Urinary bladder (tissue), 4 donors: ENCODE measurements around the gene HNRNPU. TPM values are rescaled to one million over a fixed set of nuclear protein-coding genes. Genes with fewer than 3 reads are reported as not detected.

Source experiments
- DNase-seq: peaks from one replicate; pipeline ENCODE4 v3.0.0-alpha.2; 2015; ENCODE audit errors: extremely low spot score
- H3K27ac ChIP-seq: one replicate; pipeline ENCODE4 v1.5.1; 2013; ENCODE audit warnings: low read depth, mild to moderate bottlenecking, moderate library complexity
- H3K36me3 ChIP-seq: one replicate; pipeline ENCODE4 v1.6.1; 2013; ENCODE audit warnings: mild to moderate bottlenecking, moderate library complexity; ENCODE audit not compliant: insufficient read depth
- H3K4me1 ChIP-seq: one replicate; pipeline ENCODE4 v1.6.1; 2013; ENCODE audit warnings: mild to moderate bottlenecking, moderate library complexity; ENCODE audit not compliant: insufficient read depth
- H3K4me3 ChIP-seq: one replicate; pipeline ENCODE4 v1.5.1; 2013; ENCODE audit warnings: low read depth, low read length
- WGBS: extraction: QIAGEN DNeasy Blood & Tissue Kit; methylation state at CpG from one replicate; pipeline ENCODE4 v1.1.7; 2013; 5-methylcytosine and 5-hydroxymethylcytosine counted together
- polyA plus RNA-seq: library from polyadenylated mRNA; stranded (reverse); fragments of 200-250 nt; gene quantifications from one replicate; pipeline ENCODE4 v1.2.3, GENCODE V29; 2013
- total RNA-seq: library from RNA; depleted of rRNA; stranded (reverse); fragments of >200 nt; gene quantifications from one replicate; pipeline ENCODE4 v1.2.3, GENCODE V29; 2014
- donor health status: healthy with polysubstance abuse.
- donor health status: healthy.

The HNRNPU gene
- total and polyA plus RNA-seq, 2 donors = 200 to 440 TPM

DNA sequence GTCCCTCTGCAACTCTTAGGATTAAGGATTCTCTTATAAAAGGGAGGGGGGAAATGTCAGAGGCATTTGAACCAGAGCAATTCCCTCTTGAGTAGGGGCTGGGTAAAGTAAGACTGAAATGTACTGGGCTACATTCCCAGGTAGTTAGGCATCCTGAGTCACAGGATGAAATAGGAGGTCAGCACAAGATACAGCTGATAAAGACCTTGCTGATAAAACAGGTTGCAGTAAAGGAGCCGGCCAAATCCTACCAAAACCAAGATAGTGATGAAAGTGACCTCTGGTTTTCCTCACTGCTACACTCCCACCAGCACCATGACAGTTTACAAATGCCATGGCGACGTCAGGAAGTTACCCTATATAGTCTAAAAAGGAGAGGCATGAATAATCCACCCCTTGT, 43.2 kb downstream of the HNRNPU start:
- Histone ChIP-seq H3K27ac (no peak overlapping the region), H3K4me3 (no peak overlapping the region), H3K36me3 (no peaks in the 10 kb centered on the region), H3K4me1 (no peaks in the 10 kb centered on the region)
- 48% methylated on average over 3 of the region's 3 CpGs for WGBS
- DNase-seq = no peak

DNA sequence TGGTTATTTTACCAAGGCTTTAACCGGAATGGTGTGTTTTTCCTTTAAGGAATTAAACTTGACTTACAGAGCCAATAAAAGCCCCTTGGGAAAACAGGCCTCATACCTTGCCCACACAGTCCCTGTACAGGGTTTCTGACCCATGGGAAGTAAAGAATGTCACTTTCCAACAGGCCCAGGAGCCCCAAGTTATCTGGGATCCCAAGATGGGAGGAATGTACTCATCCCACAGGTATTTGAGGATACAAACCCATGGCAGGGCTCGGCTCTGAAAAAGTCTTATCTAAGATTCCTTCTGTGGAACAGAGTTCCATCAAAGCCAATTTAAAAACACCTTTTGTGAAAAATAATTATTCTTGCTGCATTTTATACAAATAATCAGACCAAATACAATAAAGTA, 44.2 kb downstream of the HNRNPU start:
- 79% methylated on average over 2 of the region's 2 CpGs for WGBS
- no peak for DNase-seq
- no peaks in the 10 kb centered on the region for H3K4me1 ChIP-seq
- H3K27ac ChIP-seq = no peak overlapping the region
- no peak overlapping the region for H3K4me3 ChIP-seq
- no peaks in the 10 kb centered on the region for H3K36me3 ChIP-seq

DNA sequence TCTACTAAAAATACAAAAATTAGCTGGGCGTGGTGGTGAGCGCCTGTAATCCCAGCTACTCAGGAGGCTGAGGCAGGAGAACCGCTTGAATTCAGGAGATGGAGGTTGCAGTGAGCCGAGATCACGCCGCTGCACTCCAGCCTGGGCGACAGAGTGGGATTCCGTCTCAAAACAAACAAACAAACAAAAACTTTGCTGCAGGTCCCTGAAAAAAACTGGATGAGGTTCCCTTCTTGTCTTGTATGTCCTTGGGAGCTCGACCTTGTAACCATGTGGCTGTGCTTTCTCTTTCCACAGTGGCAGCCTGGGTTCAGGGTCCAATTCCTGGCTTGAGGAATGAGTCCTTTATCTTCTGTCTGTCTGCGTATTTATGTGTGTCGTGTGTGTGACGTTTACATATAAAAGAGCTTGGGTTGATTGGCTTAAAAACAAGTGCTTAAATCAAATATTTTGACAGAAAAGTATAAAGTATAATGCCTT, 46.9 kb downstream of the HNRNPU start:
- Histone ChIP-seq H3K27ac (no peak overlapping the region), H3K4me3 (no peak overlapping the region), H3K4me1 (no peaks in the 10 kb centered on the region), H3K36me3 (no peaks in the 10 kb centered on the region)
- 77% methylated on average over 12 of the region's 12 CpGs for WGBS
- DNase-seq = no peak

DNA sequence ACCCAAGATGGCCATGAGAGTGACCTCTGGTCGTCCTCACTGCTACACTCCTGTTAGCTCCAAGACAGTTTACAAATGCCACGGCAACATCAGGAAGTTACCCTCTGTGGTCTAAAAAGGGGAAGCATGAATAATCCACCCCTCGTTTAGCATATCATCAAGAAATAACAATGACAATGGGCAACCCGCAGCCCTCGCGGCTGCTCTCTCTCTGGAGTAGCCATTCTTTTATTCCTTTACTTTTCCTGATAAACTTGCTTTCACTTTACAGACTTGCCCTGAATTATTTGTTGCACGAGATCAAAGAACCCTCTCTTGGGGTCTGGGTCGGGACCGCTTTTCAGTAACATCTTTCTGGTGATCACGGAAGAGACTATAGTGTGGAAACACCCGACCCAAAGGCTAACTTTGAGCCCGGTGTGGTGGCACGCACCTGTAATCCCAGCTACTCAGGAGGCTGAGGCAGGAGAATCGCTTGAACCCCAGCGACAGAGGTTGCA, 48.7 kb downstream of the HNRNPU start:
- WGBS = 44% methylated on average over 15 of the region's 15 CpGs
- Histone ChIP-seq H3K4me3 (no peak overlapping the region), H3K4me1 (no peaks in the 10 kb centered on the region), H3K27ac (no peak overlapping the region), H3K36me3 (no peaks in the 10 kb centered on the region)
- DNase-seq = no peak

DNA sequence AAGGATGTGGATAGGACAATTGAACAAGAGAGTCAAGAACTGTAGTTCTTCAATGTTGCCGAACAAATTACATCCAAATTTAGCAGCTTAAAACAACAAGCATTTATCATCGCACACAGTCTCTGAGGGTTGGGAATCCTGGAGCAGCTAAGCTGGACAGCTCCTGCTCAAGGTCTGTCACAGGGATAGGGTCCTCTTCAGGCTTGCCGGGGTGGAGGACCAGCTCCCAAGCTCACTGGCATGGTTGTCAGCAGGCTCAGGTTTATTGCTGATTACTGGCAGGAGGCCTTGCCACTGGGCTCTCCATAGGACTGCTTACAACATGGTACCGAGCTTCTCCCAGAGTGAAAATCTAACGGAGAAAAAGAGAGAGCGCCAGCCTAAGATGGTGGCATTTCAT, 51.0 kb downstream of the HNRNPU start:
- no peak for DNase-seq
- H3K4me1 ChIP-seq = no peaks in the 10 kb centered on the region
- 78% methylated on average over 6 of the region's 6 CpGs for WGBS
- no peaks in the 10 kb centered on the region for H3K36me3 ChIP-seq
- H3K27ac ChIP-seq = no peak overlapping the region
- no peak overlapping the region for H3K4me3 ChIP-seq

DNA sequence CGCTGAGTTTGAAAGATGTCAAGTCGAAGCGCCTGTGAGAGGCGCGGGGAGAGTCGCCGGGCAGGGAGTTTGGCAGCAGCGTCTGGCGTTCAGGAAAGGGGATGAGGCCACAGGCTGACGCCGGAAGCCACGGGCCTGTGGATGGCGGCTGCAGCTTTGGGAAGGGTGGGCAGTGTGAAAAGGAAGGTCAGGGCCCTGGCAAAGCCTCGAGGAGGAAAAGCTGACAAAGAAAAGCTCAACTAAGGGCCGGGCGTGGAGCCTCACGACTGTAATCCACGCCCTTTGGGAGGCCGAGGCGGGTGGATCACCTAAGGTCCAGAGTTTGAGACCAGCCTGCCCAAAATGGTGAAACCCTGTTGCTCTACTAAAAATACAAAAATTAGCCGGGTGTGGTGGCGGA, 54.1 kb downstream of the HNRNPU start:
- 84% methylated on average over 22 of the region's 22 CpGs for WGBS
- Histone ChIP-seq H3K27ac (no peak overlapping the region), H3K4me1 (no peaks in the 10 kb centered on the region), H3K4me3 (no peak overlapping the region), H3K36me3 (no peaks in the 10 kb centered on the region)
- DNase-seq = no peak

DNA sequence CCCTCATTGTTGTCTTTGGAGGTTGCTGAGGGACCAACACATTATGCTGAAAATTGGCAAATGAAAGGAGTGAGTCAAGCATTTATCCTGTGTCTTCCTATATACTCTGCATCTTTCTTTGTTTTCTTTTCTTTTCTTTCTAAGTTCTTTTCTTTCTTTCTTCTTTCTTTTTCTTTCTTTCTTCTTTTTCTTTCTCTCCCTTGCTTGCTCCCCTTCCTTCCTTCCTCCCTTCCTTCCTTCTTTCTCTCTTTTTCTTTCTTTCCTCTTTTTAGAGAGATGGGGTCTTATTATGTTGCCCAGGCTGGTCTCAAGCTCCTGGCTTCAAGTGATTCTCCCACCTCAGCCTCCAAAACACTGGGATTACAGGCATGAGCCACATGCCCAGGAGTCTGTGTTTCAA, 57.2 kb downstream of the HNRNPU start:
- Histone ChIP-seq H3K36me3 (no peaks in the 10 kb centered on the region), H3K4me1 (no peaks in the 10 kb centered on the region), H3K4me3 (no peak overlapping the region), H3K27ac (no peak overlapping the region)
- DNase-seq = no peak

DNA sequence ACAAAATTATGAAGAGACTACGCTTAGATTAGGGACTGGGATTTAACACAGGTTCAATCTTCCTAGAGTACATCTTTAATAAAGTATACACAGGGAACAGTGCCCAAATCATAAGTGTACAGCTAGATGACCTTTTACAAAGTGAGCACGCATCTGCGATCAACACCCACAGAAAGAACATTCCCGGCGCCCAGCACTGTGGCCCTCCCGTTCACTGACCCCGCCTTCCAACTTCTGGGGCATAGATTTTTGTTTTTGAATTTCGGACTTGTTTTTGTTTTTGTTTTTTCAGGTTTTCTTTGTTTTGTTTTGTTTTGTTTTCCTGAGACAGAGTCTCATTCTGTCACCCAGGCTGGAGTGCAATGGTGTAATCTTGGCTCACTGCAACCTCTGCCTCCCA, 59.5 kb downstream of the HNRNPU start:
- 91% methylated on average over 8 of the region's 8 CpGs for WGBS
- no peak overlapping the region for H3K27ac ChIP-seq
- DNase-seq = no peak

DNA sequence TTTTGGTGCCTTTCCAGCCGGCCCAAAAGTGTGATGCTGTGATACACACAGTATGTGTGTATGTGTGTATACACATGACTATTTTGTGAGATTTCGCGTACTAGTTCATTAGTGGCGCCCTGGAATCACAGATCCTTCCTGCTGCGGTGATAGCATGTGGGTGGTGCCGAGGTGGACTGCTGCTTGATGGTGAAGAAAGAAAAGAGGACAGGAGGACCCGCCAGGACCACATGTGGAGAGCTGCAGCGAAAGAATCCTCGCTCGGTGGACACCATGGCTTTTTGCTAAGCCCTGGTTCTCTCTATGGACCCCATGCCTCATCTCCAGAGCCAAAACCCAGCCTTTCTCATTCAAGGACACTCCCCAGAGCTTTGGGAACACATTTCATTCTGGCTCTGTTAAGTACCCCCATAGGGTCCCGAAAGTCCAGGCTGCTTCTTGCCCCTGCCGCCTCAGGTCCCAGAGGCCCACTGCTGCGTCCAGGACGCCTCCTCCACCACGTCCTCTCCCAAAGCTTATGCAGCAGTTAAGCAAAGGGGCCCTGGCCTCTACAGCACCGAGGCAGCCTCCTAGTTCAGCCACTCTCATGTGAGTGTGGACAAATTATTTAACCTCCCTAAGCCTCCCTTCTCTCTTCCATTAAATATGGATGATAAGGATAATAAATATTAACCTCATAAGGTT, 61.6 kb downstream of the HNRNPU start:
- 86% methylated on average over 16 of the region's 16 CpGs for WGBS
- H3K27ac ChIP-seq = no peak overlapping the region
- H3K4me3 ChIP-seq = no peak overlapping the region
- DNase-seq = no peak
- no peaks in the 10 kb centered on the region for H3K36me3 ChIP-seq
- H3K4me1 ChIP-seq = no peaks in the 10 kb centered on the region

More for the DNA sequence above, 59.5 kb downstream of the HNRNPU start:
- H3K4me3 ChIP-seq = no peak overlapping the region
- H3K4me1 ChIP-seq = no peaks in the 10 kb centered on the region
- H3K36me3 ChIP-seq = no peaks in the 10 kb centered on the region

DNA sequence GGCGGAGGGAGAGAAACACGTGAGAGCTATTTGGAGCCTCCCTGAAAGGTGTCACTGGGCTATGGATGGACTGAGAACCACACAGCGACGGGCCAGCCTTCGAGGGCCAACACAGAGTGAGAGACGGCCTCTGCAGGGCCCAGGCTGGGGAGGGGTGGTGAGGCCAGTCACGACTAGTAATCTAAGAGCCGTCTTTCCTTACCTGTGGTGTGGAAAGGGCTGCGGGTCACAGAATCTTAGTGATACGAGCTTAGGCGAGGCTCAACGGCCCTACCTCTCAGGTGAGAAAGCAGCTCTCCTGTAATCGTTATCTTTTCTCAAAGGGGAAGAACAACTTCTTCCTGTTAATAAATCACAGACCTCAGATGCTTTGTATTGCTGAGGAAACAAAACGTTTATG, 62.3 kb downstream of the HNRNPU start:
- Histone ChIP-seq H3K4me3 (no peak overlapping the region), H3K36me3 (no peaks in the 10 kb centered on the region), H3K4me1 (no peaks in the 10 kb centered on the region), H3K27ac (no peak overlapping the region)
- DNase-seq = no peak
- 63% methylated on average over 14 of the region's 14 CpGs for WGBS

DNA sequence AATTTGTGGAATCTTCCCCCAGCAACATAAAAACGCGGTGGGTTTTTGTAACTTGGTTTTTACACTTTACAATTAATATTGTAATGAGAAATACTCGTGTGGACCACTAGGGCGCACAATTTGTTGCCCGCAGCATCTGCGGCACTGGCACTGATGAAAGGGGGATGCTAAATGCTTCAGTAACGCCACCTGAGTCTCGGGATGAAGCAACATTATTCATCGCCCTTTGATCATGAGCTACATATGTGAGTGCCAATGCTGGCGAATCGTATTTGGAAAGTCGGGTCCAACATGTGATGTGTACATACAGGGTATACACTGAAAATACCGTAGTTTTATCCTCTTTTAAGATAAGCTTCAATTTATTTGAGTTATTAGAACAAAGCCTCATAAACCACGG, 63.1 kb downstream of the HNRNPU start:
- H3K4me3 ChIP-seq = no peak overlapping the region
- no peaks in the 10 kb centered on the region for H3K4me1 ChIP-seq
- 61% methylated on average over 14 of the region's 14 CpGs for WGBS
- DNase-seq = no peak
- no peaks in the 10 kb centered on the region for H3K36me3 ChIP-seq
- no peak overlapping the region for H3K27ac ChIP-seq

DNA sequence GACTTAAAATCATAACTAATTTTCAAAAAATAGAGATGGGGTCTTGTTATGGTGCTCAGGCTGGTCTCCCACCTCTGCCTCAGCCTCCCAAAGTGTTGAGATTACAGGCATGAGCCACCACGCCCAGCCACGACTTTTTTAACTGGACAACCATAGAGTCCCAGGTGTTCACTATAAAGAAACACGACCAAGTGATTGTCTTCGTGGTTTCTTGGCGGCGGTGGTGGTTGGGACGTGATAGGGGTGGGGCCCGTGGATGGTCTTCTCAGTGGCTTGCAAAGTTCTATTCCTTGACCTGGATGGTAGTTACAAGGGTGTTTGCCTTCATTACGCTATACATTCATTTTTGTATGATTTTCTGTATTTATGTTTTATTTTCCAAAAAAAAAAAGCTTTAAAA, 63.5 kb downstream of the HNRNPU start:
- Histone ChIP-seq H3K4me3 (no peak overlapping the region), H3K36me3 (no peaks in the 10 kb centered on the region), H3K27ac (no peak overlapping the region), H3K4me1 (no peaks in the 10 kb centered on the region)
- no peak for DNase-seq
- WGBS = 89% methylated on average over 9 of the region's 9 CpGs
